KMS-11 (cell line): ENCODE measurements around the gene FBXO46.

Experiments
- H2AFZ ChIP-seq: fragments of 200-600 bp; sonication (generic); 2 replicates; pipeline ENCODE4 v1.6.1; 2016; ENCODE audit warnings: antibody characterized with exemption, mixed run types, low read depth
- H3K27ac ChIP-seq: fragments of 200-600 bp; sonication (generic); 2 replicates; pipeline ENCODE4 v1.6.1; 2016; ENCODE audit warnings: mild to moderate bottlenecking, mixed run types
- H3K27me3 ChIP-seq: fragments of 200-600 bp; sonication (generic); 2 replicates; pipeline ENCODE4 v1.6.1; 2017; ENCODE audit warnings: mild to moderate bottlenecking, low read depth, mixed run types, moderate library complexity; ENCODE audit not compliant: insufficient read depth
- H3K36me3 ChIP-seq: fragments of 200-600 bp; sonication (generic); 2 replicates; pipeline ENCODE4 v1.6.1; 2017; ENCODE audit warnings: mild to moderate bottlenecking, mixed run types; ENCODE audit not compliant: insufficient read depth
- H3K4me1 ChIP-seq: fragments of 200-600 bp; sonication (generic); 2 replicates; pipeline ENCODE4 v1.6.1; 2016; ENCODE audit warnings: mild to moderate bottlenecking, low read depth, mixed run types; ENCODE audit not compliant: poor library complexity, severe bottlenecking
- H3K4me2 ChIP-seq: fragments of 200-600 bp; sonication (generic); 2 replicates; pipeline ENCODE4 v1.7.0; 2016; ENCODE audit warnings: mild to moderate bottlenecking, mixed run types
- H3K4me3 ChIP-seq: fragments of 200-600 bp; sonication (generic); IDR thresholded peaks from 2 replicates; pipeline ENCODE4 v1.6.1; 2017; ENCODE audit warnings: low read depth, low read length, mixed read lengths; ENCODE audit not compliant: insufficient read depth
- H3K79me2 ChIP-seq: fragments of 200-600 bp; sonication (generic); 2 replicates; pipeline ENCODE4 v1.6.1; 2016; ENCODE audit warnings: low read depth, mixed run types; ENCODE audit not compliant: insufficient read depth
- H3K9ac ChIP-seq: fragments of 200-600 bp; sonication (generic); 2 replicates; pipeline ENCODE4 v1.6.1; 2016; ENCODE audit warnings: mild to moderate bottlenecking, mixed run types
- H4K20me1 ChIP-seq: fragments of 200-600 bp; sonication (generic); 2 replicates; pipeline ENCODE4 v1.6.1; 2016; ENCODE audit warnings: mild to moderate bottlenecking, mixed run types; ENCODE audit not compliant: insufficient read depth
- TF ChIP-seq, protein P1 (sequence below): fragments of 200-600 bp; sonication (generic); conservative IDR thresholded peaks from 2 replicates; pipeline ENCODE4 v1.6.1; 2017; ENCODE audit warnings: low read depth, mild to moderate bottlenecking, antibody characterized with exemption, low read length, moderate library complexity, mixed read lengths

The FBXO46 gene

DNA sequence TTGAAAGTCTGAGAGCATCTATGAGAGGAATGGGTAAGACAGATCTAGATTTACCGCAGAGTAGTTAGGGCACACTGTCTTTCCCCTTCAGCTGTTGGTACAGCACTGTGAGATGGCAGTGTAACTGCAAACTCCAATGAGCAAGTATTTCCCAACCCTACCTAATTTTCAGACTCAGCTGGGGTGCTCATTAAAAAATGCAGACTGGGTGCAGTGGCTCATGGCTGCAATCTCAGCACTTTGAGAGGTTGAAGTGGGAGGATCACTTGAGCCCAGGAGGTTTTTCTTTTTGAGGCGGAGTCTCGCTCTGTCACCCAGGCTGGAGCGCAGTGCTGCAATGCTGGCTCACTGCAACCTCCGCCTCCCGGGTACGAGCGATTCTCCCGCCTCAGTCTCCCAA, 25.6 kb downstream of the FBXO46 start:
- Histone ChIP-seq H3K4me1 (peaks cover 56% of the 10 kb centered on the region), H3K36me3 (no peaks in the 10 kb centered on the region)
- TF ChIP-seq, protein P1, sequence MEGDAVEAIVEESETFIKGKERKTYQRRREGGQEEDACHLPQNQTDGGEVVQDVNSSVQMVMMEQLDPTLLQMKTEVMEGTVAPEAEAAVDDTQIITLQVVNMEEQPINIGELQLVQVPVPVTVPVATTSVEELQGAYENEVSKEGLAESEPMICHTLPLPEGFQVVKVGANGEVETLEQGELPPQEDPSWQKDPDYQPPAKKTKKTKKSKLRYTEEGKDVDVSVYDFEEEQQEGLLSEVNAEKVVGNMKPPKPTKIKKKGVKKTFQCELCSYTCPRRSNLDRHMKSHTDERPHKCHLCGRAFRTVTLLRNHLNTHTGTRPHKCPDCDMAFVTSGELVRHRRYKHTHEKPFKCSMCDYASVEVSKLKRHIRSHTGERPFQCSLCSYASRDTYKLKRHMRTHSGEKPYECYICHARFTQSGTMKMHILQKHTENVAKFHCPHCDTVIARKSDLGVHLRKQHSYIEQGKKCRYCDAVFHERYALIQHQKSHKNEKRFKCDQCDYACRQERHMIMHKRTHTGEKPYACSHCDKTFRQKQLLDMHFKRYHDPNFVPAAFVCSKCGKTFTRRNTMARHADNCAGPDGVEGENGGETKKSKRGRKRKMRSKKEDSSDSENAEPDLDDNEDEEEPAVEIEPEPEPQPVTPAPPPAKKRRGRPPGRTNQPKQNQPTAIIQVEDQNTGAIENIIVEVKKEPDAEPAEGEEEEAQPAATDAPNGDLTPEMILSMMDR = no peak

GRCh38 chr19:45701676-45702075, 29.0 kb downstream of the FBXO46 start:
- no peaks in the 10 kb centered on the region for H3K36me3 ChIP-seq
- H3K4me1 ChIP-seq = peaks cover 43% of the 10 kb centered on the region
- no peaks in the 10 kb centered on the region for H4K20me1 ChIP-seq
- TF ChIP-seq, protein P1 = no peak
- H3K4me2 ChIP-seq = no peak overlapping the region
- H3K4me3 ChIP-seq = no peak overlapping the region
- no peak overlapping the region for H3K27ac ChIP-seq
- H3K9ac ChIP-seq = no peak overlapping the region
- no peak overlapping the region for H2AFZ ChIP-seq
- no peaks in the 10 kb centered on the region for H3K79me2 ChIP-seq
- H3K27me3 ChIP-seq = no peaks in the 10 kb centered on the region

More for the DNA sequence above, 25.6 kb downstream of the FBXO46 start:
- Histone ChIP-seq H3K9ac (no peak overlapping the region), H4K20me1 (no peaks in the 10 kb centered on the region), H3K27me3 (no peaks in the 10 kb centered on the region), H3K27ac (peak overlapping the region; percentile 76; the same call in 1 of the 2 replicates), H2AFZ (no peak overlapping the region), H3K79me2 (no peaks in the 10 kb centered on the region), H3K4me3 (no peak overlapping the region), H3K4me2 (peak overlapping the region; percentile 61; the same call in 1 of the 2 replicates)

GRCh38 chr19:45693106-45693788, 37.4 kb downstream of the FBXO46 start:
- peaks cover 34% of the 10 kb centered on the region for H3K4me1 ChIP-seq
- peaks cover under 1% of the 10 kb centered on the region; the same call in 1 of the 2 replicates for H3K36me3 ChIP-seq
- H2AFZ ChIP-seq = peak overlapping the region; percentile 73
- H3K79me2 ChIP-seq = peaks cover 24% of the 10 kb centered on the region
- peak overlapping the region; percentile 83 for H3K9ac ChIP-seq
- H3K4me3 ChIP-seq = peak overlapping the region; percentile 8
- H3K27ac ChIP-seq = peak overlapping the region; percentile 82
- TF ChIP-seq, protein P1 = peak; percentile 97
- peak overlapping the region; percentile 54 for H3K4me2 ChIP-seq
- H4K20me1 ChIP-seq = no peaks in the 10 kb centered on the region
- H3K27me3 ChIP-seq = no peaks in the 10 kb centered on the region

DNA sequence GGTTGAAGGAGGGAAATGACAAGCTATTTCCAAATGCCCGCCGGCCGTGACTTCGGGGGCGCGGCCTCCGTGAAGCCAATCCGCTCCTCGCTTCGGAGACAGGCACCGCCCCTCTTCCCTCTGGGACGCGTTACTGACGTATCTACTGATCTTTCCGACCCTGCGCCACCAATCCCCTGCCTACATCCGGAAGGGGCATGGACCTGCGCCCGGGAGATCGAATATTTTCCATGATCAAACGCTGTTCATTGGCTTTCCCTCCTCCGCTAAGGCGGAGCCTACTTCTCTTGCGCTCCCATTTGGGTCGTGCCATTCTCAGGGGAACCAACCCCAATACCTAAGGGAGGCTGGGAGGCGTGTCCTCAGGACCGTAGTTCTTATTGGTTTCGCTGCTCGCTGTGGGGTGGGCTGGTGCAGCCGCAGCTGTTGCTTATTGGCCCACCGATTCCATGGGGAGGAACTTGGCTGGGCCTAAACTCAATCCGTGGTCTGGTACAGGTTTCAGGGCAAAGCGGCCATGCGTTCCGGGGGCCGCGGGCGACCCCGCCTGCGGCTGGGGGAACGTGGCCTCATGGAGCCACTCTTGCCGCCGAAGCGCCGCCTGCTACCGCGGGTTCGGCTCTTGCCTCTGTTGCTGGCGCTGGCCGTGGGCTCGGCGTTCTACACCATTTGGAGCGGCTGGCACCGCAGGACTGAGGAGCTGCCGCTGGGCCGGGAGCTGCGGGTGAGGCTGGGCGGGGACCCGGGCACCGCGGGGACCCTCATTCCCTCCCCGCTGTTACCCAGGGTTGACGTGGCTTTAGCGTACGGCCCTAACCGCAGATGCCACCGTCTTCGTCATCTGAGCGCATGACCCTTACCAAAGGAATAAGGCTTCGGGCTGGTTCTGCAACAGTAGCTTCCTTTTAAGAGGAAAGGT, 38.2 kb downstream of the FBXO46 start, which contains the start of gene QPCTL:
Gene QPCTL, plus strand, starts transcription at position 480 of the 919 bp plus-strand sequence. Its CDS starts 38 bp downstream, at position 518.
- Histone ChIP-seq H3K79me2 (peaks cover 24% of the 10 kb centered on the region), H4K20me1 (no peaks in the 10 kb centered on the region)
- TF ChIP-seq, protein P1 = no peak

More for the DNA sequence above, 38.2 kb downstream of the FBXO46 start, which contains the start of gene QPCTL:
- peaks cover 7% of the 10 kb centered on the region; the same call in 1 of the 2 replicates for H3K36me3 ChIP-seq
- no peaks in the 10 kb centered on the region for H3K27me3 ChIP-seq
- H3K4me3 ChIP-seq = peak within 1 kb of the TSS; percentile 8
- peak within 1 kb of the TSS; percentile 83 for H3K9ac ChIP-seq
- peak within 1 kb of the TSS; percentile 66 for H3K4me2 ChIP-seq
- H2AFZ ChIP-seq = peak within 1 kb of the TSS; percentile 73
- H3K27ac ChIP-seq = peak within 1 kb of the TSS; percentile 82
- H3K4me1 ChIP-seq = peaks cover 26% of the 10 kb centered on the region
